ES-I3 (cell line): ENCODE results near the gene ST7.

ENCODE experiments used
- H3K36me3 ChIP-seq: 2 replicates; pipeline ENCODE4 v1.6.1; 2013; ENCODE audit warnings: mild to moderate bottlenecking, low read length, control low read depth, moderate library complexity; ENCODE audit not compliant: insufficient read depth
- H3K4me1 ChIP-seq: 2 replicates; pipeline ENCODE4 v1.6.1; 2013; ENCODE audit warnings: mild to moderate bottlenecking, control low read depth, low read length; ENCODE audit not compliant: insufficient read depth
- H3K9ac ChIP-seq: 2 replicates; pipeline ENCODE4 v1.6.1; 2013; ENCODE audit warnings: low read depth, mild to moderate bottlenecking, low read length, moderate library complexity
- H3K9me3 ChIP-seq: 2 replicates; pipeline ENCODE4 v1.6.1; 2013; ENCODE audit warnings: mild to moderate bottlenecking, low read length, moderate library complexity; ENCODE audit not compliant: control insufficient read depth, insufficient read depth

Gene ST7

GRCh38 chr7:116977172-116977571 lies 23.9 kb downstream of the ST7 start:
- H3K36me3 ChIP-seq: no peaks in the 10 kb centered on the region

GRCh38 chr7:116978006-116978405 lies 24.7 kb downstream of the ST7 start:
- no peak overlapping the region for H3K9ac ChIP-seq
- H3K36me3 ChIP-seq: no peaks in the 10 kb centered on the region
- H3K9me3 ChIP-seq: no peaks in the 10 kb centered on the region
- no peaks in the 10 kb centered on the region for H3K4me1 ChIP-seq

More at GRCh38 chr7:116977172-116977571, 23.9 kb downstream of the ST7 start:
- Histone ChIP-seq H3K9ac (no peak overlapping the region), H3K4me1 (peaks cover 2% of the 10 kb centered on the region; the same call in 1 of the 2 replicates), H3K9me3 (no peaks in the 10 kb centered on the region)

GRCh38 chr7:116979430-116979829 lies 26.1 kb downstream of the ST7 start:
- Histone ChIP-seq H3K36me3 (no peaks in the 10 kb centered on the region), H3K9me3 (no peaks in the 10 kb centered on the region), H3K4me1 (no peaks in the 10 kb centered on the region), H3K9ac (no peak overlapping the region)

GRCh38 chr7:116980354-116980753 lies 27.1 kb downstream of the ST7 start:
- Histone ChIP-seq H3K9me3 (no peaks in the 10 kb centered on the region), H3K4me1 (no peaks in the 10 kb centered on the region)

GRCh38 chr7:116981939-116982338 lies 28.6 kb downstream of the ST7 start:
- H3K9ac ChIP-seq: no peak overlapping the region

More at GRCh38 chr7:116980354-116980753, 27.1 kb downstream of the ST7 start:
- Histone ChIP-seq H3K9ac (no peak overlapping the region), H3K36me3 (no peaks in the 10 kb centered on the region)

GRCh38 chr7:116984511-116984910 lies 31.2 kb downstream of the ST7 start:
- Histone ChIP-seq H3K9me3 (no peaks in the 10 kb centered on the region), H3K4me1 (no peaks in the 10 kb centered on the region), H3K36me3 (no peaks in the 10 kb centered on the region), H3K9ac (no peak overlapping the region)

More at GRCh38 chr7:116981939-116982338, 28.6 kb downstream of the ST7 start:
- Histone ChIP-seq H3K4me1 (no peaks in the 10 kb centered on the region), H3K36me3 (no peaks in the 10 kb centered on the region), H3K9me3 (no peaks in the 10 kb centered on the region)

GRCh38 chr7:116984917-116985316 lies 31.6 kb downstream of the ST7 start:
- H3K9ac ChIP-seq: no peak overlapping the region
- no peaks in the 10 kb centered on the region for H3K4me1 ChIP-seq
- no peaks in the 10 kb centered on the region for H3K9me3 ChIP-seq
- H3K36me3 ChIP-seq: no peaks in the 10 kb centered on the region

- no peaks in the 10 kb centered on the region for H3K4me1 ChIP-seq
Observed at GRCh38 chr7:116985575-116985974, 32.3 kb downstream of the ST7 start.

GRCh38 chr7:116986611-116987565 lies 33.6 kb downstream of the ST7 start:
- Histone ChIP-seq H3K36me3 (no peaks in the 10 kb centered on the region), H3K9ac (no peak overlapping the region), H3K4me1 (no peaks in the 10 kb centered on the region), H3K9me3 (peaks cover 8% of the 10 kb centered on the region)

More at GRCh38 chr7:116985575-116985974, 32.3 kb downstream of the ST7 start:
- Histone ChIP-seq H3K36me3 (no peaks in the 10 kb centered on the region), H3K9me3 (peaks cover 3% of the 10 kb centered on the region; the same call in 1 of the 2 replicates), H3K9ac (no peak overlapping the region)

- Histone ChIP-seq H3K9me3 (peaks cover 10% of the 10 kb centered on the region), H3K36me3 (no peaks in the 10 kb centered on the region), H3K4me1 (no peaks in the 10 kb centered on the region), H3K9ac (no peak overlapping the region)
Observed at GRCh38 chr7:116988363-116988989, 35.2 kb downstream of the ST7 start.

GRCh38 chr7:116990056-116990455 lies 36.8 kb downstream of the ST7 start:
- H3K9ac ChIP-seq: no peak overlapping the region
- peaks cover 10% of the 10 kb centered on the region for H3K9me3 ChIP-seq
- no peaks in the 10 kb centered on the region for H3K4me1 ChIP-seq
- H3K36me3 ChIP-seq: no peaks in the 10 kb centered on the region

- H3K9me3 ChIP-seq: peaks cover 10% of the 10 kb centered on the region
- H3K9ac ChIP-seq: no peak overlapping the region
- H3K4me1 ChIP-seq: no peaks in the 10 kb centered on the region
- H3K36me3 ChIP-seq: no peaks in the 10 kb centered on the region
Observed at GRCh38 chr7:116991233-116991632, 37.9 kb downstream of the ST7 start.

- Histone ChIP-seq H3K9me3 (peaks cover 10% of the 10 kb centered on the region), H3K36me3 (no peaks in the 10 kb centered on the region), H3K4me1 (no peaks in the 10 kb centered on the region), H3K9ac (no peak overlapping the region)
Observed at GRCh38 chr7:116994611-116995010, 41.3 kb downstream of the ST7 start.

GRCh38 chr7:116997972-116998371 lies 44.7 kb downstream of the ST7 start:
- no peaks in the 10 kb centered on the region for H3K4me1 ChIP-seq

More at GRCh38 chr7:116997972-116998371, 44.7 kb downstream of the ST7 start:
- Histone ChIP-seq H3K9me3 (no peaks in the 10 kb centered on the region), H3K36me3 (no peaks in the 10 kb centered on the region), H3K9ac (no peak overlapping the region)
